Fibroblast of the aortic adventitia (primary cell): ENCODE results near the gene YIPF1. TPM values are rescaled to one million over a fixed set of nuclear protein-coding genes. Genes with fewer than 3 reads are reported as not detected.

ENCODE experiments used
- DNase-seq: peaks from one replicate; pipeline ENCODE4 v3.0.0-alpha.2; 2010; ENCODE audit warnings: low read depth
- H3K4me3 ChIP-seq: 2 replicates; pipeline ENCODE4 v1.5.1; 2011; ENCODE audit warnings: low read depth, mild to moderate bottlenecking, control low read depth, low read length, moderate library complexity
- CTCF ChIP-seq: IDR thresholded peaks from 2 replicates; pipeline ENCODE4 v1.5.1; 2011; ENCODE audit warnings: mild to moderate bottlenecking, low read length, control low read depth, inconsistent platforms; ENCODE audit not compliant: insufficient read depth
- total RNA-seq: library from RNA; depleted of rRNA; stranded (reverse); fragments of >200 nt; gene quantifications from 2 replicates; pipeline ENCODE4 v1.2.3, GENCODE V29; 2012; ENCODE audit warnings: low replicate concordance

YIPF1 gene
- total RNA-seq, 1 donor, result 30.1 TPM

- DNase-seq, result peak; percentile 5
- no peak overlapping the region for H3K4me3 ChIP-seq
- no peak for TF ChIP-seq CTCF
Observed at GRCh38 chr1:53835491-53835890, 54.1 kb downstream of the YIPF1 start.

- no peak for DNase-seq
- no peak for TF ChIP-seq CTCF
- H3K4me3 ChIP-seq, result no peak overlapping the region
Observed at GRCh38 chr1:53834776-53835175, 54.8 kb downstream of the YIPF1 start.

GRCh38 chr1:53833393-53833792 is 56.2 kb downstream of the YIPF1 start:
- H3K4me3 ChIP-seq, result no peak overlapping the region
- no peak for TF ChIP-seq CTCF
- DNase-seq, result no peak

GRCh38 chr1:53826367-53826766 is 63.2 kb downstream of the YIPF1 start:
- TF ChIP-seq CTCF, result peak; percentile 9
- H3K4me3 ChIP-seq, result no peak overlapping the region
- DNase-seq, result peak; percentile 15

- TF ChIP-seq CTCF, result no peak
- no peak overlapping the region for H3K4me3 ChIP-seq
- DNase-seq, result no peak
Observed at GRCh38 chr1:53825306-53825705, 64.3 kb downstream of the YIPF1 start.

GRCh38 chr1:53822931-53823330 is 66.7 kb downstream of the YIPF1 start:
- H3K4me3 ChIP-seq, result no peak overlapping the region
- no peak for TF ChIP-seq CTCF

GRCh38 chr1:53821380-53821779 is 68.2 kb downstream of the YIPF1 start:
- TF ChIP-seq CTCF, result no peak
- no peak for DNase-seq
- H3K4me3 ChIP-seq, result no peak overlapping the region

More at GRCh38 chr1:53822931-53823330, 66.7 kb downstream of the YIPF1 start:
- DNase-seq, result no peak
